ENCODE data around the gene TTLL10. TPM values are rescaled to one million over a fixed set of nuclear protein-coding genes. Genes with fewer than 3 reads are reported as not detected.

TTLL10 gene
- polyA plus RNA-seq, 2 of the 4 experiments (the other 2 are of a cell fraction): not detected

- ATAC-seq (no peak), DNase-seq (ENCODE audit: low read depth in 1 of 2, low spot score in 1 of 2) (no peak), FAIRE-seq (no peak)
- Histone ChIP-seq H3K4me1 (no peaks in the 10 kb centered on the region), H3K4me3 (no peak overlapping the region), H3K4me2 (no peak overlapping the region), H3K27ac (no peak overlapping the region), H3K9me3 (no peaks in the 10 kb centered on the region)
- no peak for TF ChIP-seq HMGXB4 (CRISPR knock-in tag; IDR thresholded peaks at IDR 0.05; ENCODE audit: borderline replicate concordance)
- TF ChIP-seq SMC3 (IDR thresholded peaks at IDR 0.05): no peak
- TF ChIP-seq RARB (CRISPR knock-in tag; IDR thresholded peaks at IDR 0.05): no peak
- no peak for TF ChIP-seq MYC (IDR thresholded peaks at IDR 0.05; ENCODE audit: borderline replicate concordance, low read length)
- TF ChIP-seq KDM1A (IDR thresholded peaks at IDR 0.05; ENCODE audit: low read depth): no peak
- TF ChIP-seq HOXB5 (CRISPR knock-in tag; IDR thresholded peaks at IDR 0.05): no peak
- no peak for TF ChIP-seq NR3C1 (IDR thresholded peaks at IDR 0.05)
- TF ChIP-seq HEYL (CRISPR knock-in tag; IDR thresholded peaks at IDR 0.05): no peak
- TF ChIP-seq ZFP36 (IDR thresholded peaks at IDR 0.05; ENCODE audit: borderline replicate concordance, partially characterized antibody): no peak
- no peak for TF ChIP-seq EP300 (IDR thresholded peaks at IDR 0.05)
- TF ChIP-seq ESRRA (IDR thresholded peaks at IDR 0.05; ENCODE audit: borderline replicate concordance, low read length): no peak
- no peak for TF ChIP-seq NPAS2 (CRISPR knock-in tag; IDR thresholded peaks at IDR 0.05; ENCODE audit: borderline replicate concordance)
- WGBS (ENCODE audit: missing lambda C conversion rate): 69% methylated on average over 5 of the region's 5 CpGs
- POLR2A ChIA-PET: no interaction called here
- CTCF ChIA-PET: no interaction called here
These were observed 15.4 kb downstream of the TTLL10 start for GRCh38 chr1:1189111-1189510.

DNA sequence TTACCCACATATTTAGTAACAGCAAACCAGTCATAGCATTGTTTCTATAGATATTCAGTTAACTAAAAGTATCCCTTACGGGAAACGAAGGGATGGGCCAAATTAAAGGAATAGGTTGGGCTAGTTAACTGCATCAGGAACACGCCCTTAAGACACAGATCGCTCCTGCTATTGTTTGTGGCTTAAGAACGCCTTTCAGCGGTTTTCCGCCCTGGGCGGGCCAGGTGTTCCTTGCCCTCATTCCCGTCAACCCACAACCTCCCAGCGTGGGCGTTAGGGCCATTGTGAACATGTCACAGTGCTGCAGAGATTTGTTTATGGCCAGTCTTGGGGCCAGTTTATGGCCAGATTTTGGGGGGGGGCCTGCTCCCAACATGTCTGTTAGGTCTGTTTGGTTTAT is 18.1 kb downstream of the TTLL10 start:
- ATAC-seq: no peak
- Histone ChIP-seq H3K4me2 (no peak overlapping the region), H3K4me1 (no peaks in the 10 kb centered on the region), H3K27ac (no peak overlapping the region), H3K9me3 (peaks cover 7% of the 10 kb centered on the region; the same call in 1 of the 3 replicates), H3K4me3 (no peak overlapping the region)
- 64% methylated on average over 11 of the region's 11 CpGs for WGBS (ENCODE audit: missing lambda C conversion rate)
- no peak for TF ChIP-seq TFCP2L1 (CRISPR knock-in tag; IDR thresholded peaks at IDR 0.05)
- TF ChIP-seq CHD2 (IDR thresholded peaks at IDR 0.05; ENCODE audit: low read length, partially characterized antibody): no peak
- POLR2A ChIA-PET: no interaction called here
- CTCF ChIA-PET: no interaction called here
- DNase-seq (ENCODE audit: low read depth in 1 of 2, low spot score in 1 of 2): no peak
- no peak for FAIRE-seq

- H3K9me3 ChIP-seq: peaks cover 7% of the 10 kb centered on the region; the same call in 1 of the 3 replicates
- FAIRE-seq (no peak), ATAC-seq (no peak), DNase-seq (ENCODE audit: low read depth in 1 of 2, low spot score in 1 of 2) (peak in 1 of 2 experiments; percentile 33)
- no peak overlapping the region for H3K4me3 ChIP-seq
- no peak overlapping the region for H3K4me2 ChIP-seq
- H3K27ac ChIP-seq: no peak overlapping the region
- ChIA-PET CTCF (interaction anchor here (1.4 kb wide), 1 partner anchor 77 kb away, joined by 3 read pairs; no protein-coding TSS in a partner anchor), POLR2A (no interaction called here)
- no peaks in the 10 kb centered on the region for H3K4me1 ChIP-seq
- WGBS (ENCODE audit: missing lambda C conversion rate): 58% methylated on average over 3 of the region's 3 CpGs
- no peak for TF ChIP-seq REST (IDR thresholded peaks at IDR 0.05)
- TF ChIP-seq JUN (IDR thresholded peaks at IDR 0.05): no peak
- TF ChIP-seq NR3C1 (IDR thresholded peaks at IDR 0.05): no peak
- TF ChIP-seq, protein P1, sequence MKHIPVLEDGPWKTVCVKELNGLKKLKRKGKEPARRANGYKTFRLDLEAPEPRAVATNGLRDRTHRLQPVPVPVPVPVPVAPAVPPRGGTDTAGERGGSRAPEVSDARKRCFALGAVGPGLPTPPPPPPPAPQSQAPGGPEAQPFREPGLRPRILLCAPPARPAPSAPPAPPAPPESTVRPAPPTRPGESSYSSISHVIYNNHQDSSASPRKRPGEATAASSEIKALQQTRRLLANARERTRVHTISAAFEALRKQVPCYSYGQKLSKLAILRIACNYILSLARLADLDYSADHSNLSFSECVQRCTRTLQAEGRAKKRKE (CRISPR knock-in tag; IDR thresholded peaks at IDR 0.05; ENCODE audit: low read depth): no peak
- no peak for TF ChIP-seq HOXB5 (CRISPR knock-in tag; IDR thresholded peaks at IDR 0.05)
- no peak for TF ChIP-seq SREBF2 (IDR thresholded peaks at IDR 0.05)
- TF ChIP-seq HEYL (CRISPR knock-in tag; IDR thresholded peaks at IDR 0.05): no peak
- TF ChIP-seq, protein P2, sequence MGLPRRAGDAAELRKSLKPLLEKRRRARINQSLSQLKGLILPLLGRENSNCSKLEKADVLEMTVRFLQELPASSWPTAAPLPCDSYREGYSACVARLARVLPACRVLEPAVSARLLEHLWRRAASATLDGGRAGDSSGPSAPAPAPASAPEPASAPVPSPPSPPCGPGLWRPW (IDR thresholded peaks at IDR 0.05): no peak
- no peak for TF ChIP-seq FOSL2 (IDR thresholded peaks at IDR 0.05)
- no peak for TF ChIP-seq FOSL2 (CRISPR knock-in tag; IDR thresholded peaks at IDR 0.05)
- no peak for TF ChIP-seq CHD4 (IDR thresholded peaks at IDR 0.05; ENCODE audit: borderline replicate concordance)
- TF ChIP-seq ZNF302 (CRISPR knock-in tag; IDR thresholded peaks at IDR 0.05): no peak
- TF ChIP-seq, protein P3, sequence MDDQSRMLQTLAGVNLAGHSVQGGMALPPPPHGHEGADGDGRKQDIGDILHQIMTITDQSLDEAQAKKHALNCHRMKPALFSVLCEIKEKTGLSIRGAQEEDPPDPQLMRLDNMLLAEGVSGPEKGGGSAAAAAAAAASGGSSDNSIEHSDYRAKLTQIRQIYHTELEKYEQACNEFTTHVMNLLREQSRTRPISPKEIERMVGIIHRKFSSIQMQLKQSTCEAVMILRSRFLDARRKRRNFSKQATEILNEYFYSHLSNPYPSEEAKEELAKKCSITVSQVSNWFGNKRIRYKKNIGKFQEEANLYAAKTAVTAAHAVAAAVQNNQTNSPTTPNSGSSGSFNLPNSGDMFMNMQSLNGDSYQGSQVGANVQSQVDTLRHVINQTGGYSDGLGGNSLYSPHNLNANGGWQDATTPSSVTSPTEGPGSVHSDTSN (IDR thresholded peaks at IDR 0.05): no peak
- TF ChIP-seq, protein P4, sequence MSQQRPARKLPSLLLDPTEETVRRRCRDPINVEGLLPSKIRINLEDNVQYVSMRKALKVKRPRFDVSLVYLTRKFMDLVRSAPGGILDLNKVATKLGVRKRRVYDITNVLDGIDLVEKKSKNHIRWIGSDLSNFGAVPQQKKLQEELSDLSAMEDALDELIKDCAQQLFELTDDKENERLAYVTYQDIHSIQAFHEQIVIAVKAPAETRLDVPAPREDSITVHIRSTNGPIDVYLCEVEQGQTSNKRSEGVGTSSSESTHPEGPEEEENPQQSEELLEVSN (IDR thresholded peaks at IDR 0.05; ENCODE audit: borderline replicate concordance, low read depth): no peak
- TF ChIP-seq POLR2AphosphoS2 (conservative IDR thresholded peaks at IDR 0.05; ENCODE audit: low read length): no peak
- TF ChIP-seq RAD21 (conservative IDR thresholded peaks at IDR 0.05 in 1 of 2, IDR thresholded peaks at IDR 0.05 in 1 of 2): no peak
These were observed 21.0 kb downstream of the TTLL10 start for GRCh38 chr1:1194723-1195122.
